OCI-LY3 (cell line): Measurements from ENCODE around the gene SNTG2.

Source experiments
- EZH2phosphoT487 ChIP-seq: fragments of 200-600 bp; shearing (Covaris generic); IDR thresholded peaks from 2 replicates; pipeline ENCODE4 v1.6.1; 2018; ENCODE audit warnings: antibody characterized with exemption, mixed run types, low read depth
- TF ChIP-seq, protein P1 (sequence below): fragments of 200-600, 300-600 bp; sonication (generic); IDR thresholded peaks from 2 replicates; pipeline ENCODE4 v1.5.1; 2014; ENCODE audit warnings: antibody characterized with exemption, low read length, low read depth

DNA sequence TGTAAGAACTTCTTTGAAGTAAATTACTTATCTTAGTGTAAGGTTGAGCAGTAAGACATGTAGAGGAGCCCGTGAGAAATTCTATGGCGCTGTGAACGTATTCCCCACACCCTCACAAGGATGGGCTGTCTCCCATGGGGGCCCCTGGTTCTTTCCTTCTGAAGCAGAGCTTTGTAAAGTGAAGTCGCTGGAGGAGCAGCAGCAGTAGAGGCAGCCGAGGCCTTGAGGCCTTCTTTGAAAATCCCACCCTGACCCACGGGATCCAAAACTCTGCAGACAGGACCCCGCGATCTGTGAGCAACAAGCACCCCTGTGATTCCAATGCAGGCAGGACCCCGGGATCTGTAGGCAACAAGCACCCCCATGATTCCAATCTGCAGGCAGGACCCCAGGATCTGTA lies 23.8 kb upstream of the SNTG2 start:
- TF ChIP-seq, protein P1, sequence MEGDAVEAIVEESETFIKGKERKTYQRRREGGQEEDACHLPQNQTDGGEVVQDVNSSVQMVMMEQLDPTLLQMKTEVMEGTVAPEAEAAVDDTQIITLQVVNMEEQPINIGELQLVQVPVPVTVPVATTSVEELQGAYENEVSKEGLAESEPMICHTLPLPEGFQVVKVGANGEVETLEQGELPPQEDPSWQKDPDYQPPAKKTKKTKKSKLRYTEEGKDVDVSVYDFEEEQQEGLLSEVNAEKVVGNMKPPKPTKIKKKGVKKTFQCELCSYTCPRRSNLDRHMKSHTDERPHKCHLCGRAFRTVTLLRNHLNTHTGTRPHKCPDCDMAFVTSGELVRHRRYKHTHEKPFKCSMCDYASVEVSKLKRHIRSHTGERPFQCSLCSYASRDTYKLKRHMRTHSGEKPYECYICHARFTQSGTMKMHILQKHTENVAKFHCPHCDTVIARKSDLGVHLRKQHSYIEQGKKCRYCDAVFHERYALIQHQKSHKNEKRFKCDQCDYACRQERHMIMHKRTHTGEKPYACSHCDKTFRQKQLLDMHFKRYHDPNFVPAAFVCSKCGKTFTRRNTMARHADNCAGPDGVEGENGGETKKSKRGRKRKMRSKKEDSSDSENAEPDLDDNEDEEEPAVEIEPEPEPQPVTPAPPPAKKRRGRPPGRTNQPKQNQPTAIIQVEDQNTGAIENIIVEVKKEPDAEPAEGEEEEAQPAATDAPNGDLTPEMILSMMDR: no peak
- TF ChIP-seq EZH2phosphoT487: no peak
